ENCODE measurements around the gene STK36. TPM values are rescaled to one million over a fixed set of nuclear protein-coding genes. Genes with fewer than 3 reads are reported as not detected.

STK36 gene
- total RNA-seq, 1 experiment from 2014 or later, result 48.6 TPM

- Histone ChIP-seq H3K4me1 (ENCODE audit: control insufficient read depth, insufficient read depth, low read length) (no peaks in the 10 kb centered on the region), H3K9me3 (ENCODE audit: control insufficient read depth, insufficient read depth, low read depth, low read length) (no peaks in the 10 kb centered on the region), H3K36me3 (ENCODE audit: control insufficient read depth, insufficient read depth, low read length) (peaks cover 20% of the 10 kb centered on the region), H3K27me3 (ENCODE audit: control insufficient read depth, insufficient read depth, low read length) (no peaks in the 10 kb centered on the region), H3K4me3 (ENCODE audit: low read depth in 2 of 2, low read length in 2 of 2) (no peak overlapping the region), H3K27ac (ENCODE audit: low read length) (no peak overlapping the region)
- intact Hi-C loops (cut with micrococcal nuclease; ENCODE audit: unreplicated experiment), result no loop called here
- POLR2A ChIA-PET, result no interaction called here
- TF ChIP-seq POLR2AphosphoS5 (IDR thresholded peaks at IDR 0.05; ENCODE audit: low read depth, low read length) (no peak), SIN3A (IDR thresholded peaks at IDR 0.05; ENCODE audit: borderline replicate concordance, insufficient read depth, low read depth, low read length) (no peak), REST (IDR thresholded peaks at IDR 0.05; ENCODE audit: insufficient read depth in 1 of 2, low read depth in 2 of 2, low read length in 1 of 2) (no peak), TCF7L2 (IDR thresholded peaks at IDR 0.05; ENCODE audit: low read depth, low read length) (no peak)
- TF ChIP-seq, protein P1, sequence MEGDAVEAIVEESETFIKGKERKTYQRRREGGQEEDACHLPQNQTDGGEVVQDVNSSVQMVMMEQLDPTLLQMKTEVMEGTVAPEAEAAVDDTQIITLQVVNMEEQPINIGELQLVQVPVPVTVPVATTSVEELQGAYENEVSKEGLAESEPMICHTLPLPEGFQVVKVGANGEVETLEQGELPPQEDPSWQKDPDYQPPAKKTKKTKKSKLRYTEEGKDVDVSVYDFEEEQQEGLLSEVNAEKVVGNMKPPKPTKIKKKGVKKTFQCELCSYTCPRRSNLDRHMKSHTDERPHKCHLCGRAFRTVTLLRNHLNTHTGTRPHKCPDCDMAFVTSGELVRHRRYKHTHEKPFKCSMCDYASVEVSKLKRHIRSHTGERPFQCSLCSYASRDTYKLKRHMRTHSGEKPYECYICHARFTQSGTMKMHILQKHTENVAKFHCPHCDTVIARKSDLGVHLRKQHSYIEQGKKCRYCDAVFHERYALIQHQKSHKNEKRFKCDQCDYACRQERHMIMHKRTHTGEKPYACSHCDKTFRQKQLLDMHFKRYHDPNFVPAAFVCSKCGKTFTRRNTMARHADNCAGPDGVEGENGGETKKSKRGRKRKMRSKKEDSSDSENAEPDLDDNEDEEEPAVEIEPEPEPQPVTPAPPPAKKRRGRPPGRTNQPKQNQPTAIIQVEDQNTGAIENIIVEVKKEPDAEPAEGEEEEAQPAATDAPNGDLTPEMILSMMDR (IDR thresholded peaks at IDR 0.05), result no peak
- no TSS peak for BruUV-seq (replicated peaks)
- CTCF ChIA-PET, result no interaction called here
- in situ Hi-C loops (cut with HindIII; ENCODE audit: low pct_unique_long_range_greater_than_20kb, low sequenced_read_pairs), result no loop called here
- 0 out of 2 replicates have a peak, but pooled peaks have one; percentile 33 for ATAC-seq
- DNase-seq (ENCODE audit: low read depth, low spot score), result no peak
Observed at GRCh38 chr2:218644721-218645120, 27.2 kb upstream of the STK36 start.

DNA sequence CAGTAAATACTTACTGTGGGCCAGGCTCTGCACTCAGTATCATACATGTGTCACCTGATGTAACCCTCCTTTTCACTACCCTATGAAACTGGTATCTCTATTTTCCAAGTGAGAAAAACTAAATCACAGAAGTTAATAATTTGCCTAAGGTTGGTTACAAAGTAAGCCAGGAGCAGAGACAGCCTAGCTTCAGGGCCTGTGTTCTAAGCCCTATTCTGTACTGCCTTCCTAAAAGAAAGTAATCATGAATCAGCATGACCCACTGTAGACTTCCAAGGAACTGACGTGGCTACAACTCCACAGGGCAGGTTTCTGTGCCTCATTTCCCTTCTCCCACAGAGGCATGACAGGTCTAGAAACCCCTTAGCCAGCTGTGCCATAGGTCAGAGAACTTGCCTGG, 26.8 kb upstream of the STK36 start:
- no peak for TF ChIP-seq REST (IDR thresholded peaks at IDR 0.05; ENCODE audit: insufficient read depth in 1 of 2, low read depth in 2 of 2, low read length in 1 of 2)
- TF ChIP-seq POLR2AphosphoS5 (IDR thresholded peaks at IDR 0.05; ENCODE audit: low read depth, low read length), result no peak
- no peak for TF ChIP-seq SIN3A (IDR thresholded peaks at IDR 0.05; ENCODE audit: borderline replicate concordance, insufficient read depth, low read depth, low read length)
- ChIA-PET CTCF (no interaction called here), POLR2A (no interaction called here)
- Histone ChIP-seq H3K4me3 (ENCODE audit: low read depth in 2 of 2, low read length in 2 of 2) (no peak overlapping the region), H3K27me3 (ENCODE audit: control insufficient read depth, insufficient read depth, low read length) (no peaks in the 10 kb centered on the region), H3K36me3 (ENCODE audit: control insufficient read depth, insufficient read depth, low read length) (peaks cover 19% of the 10 kb centered on the region), H3K9me3 (ENCODE audit: control insufficient read depth, insufficient read depth, low read depth, low read length) (no peaks in the 10 kb centered on the region), H3K4me1 (ENCODE audit: control insufficient read depth, insufficient read depth, low read length) (no peaks in the 10 kb centered on the region), H3K27ac (ENCODE audit: low read length) (no peak overlapping the region)
- in situ Hi-C loops (cut with HindIII; ENCODE audit: low pct_unique_long_range_greater_than_20kb, low sequenced_read_pairs), result no loop called here
- ATAC-seq (no peak), DNase-seq (ENCODE audit: low read depth, low spot score) (no peak)
- no TSS peak for BruUV-seq (replicated peaks)
- intact Hi-C loops (cut with micrococcal nuclease; ENCODE audit: unreplicated experiment), result no loop called here
